ENCODE data around the gene ATP6AP1.

DNA sequence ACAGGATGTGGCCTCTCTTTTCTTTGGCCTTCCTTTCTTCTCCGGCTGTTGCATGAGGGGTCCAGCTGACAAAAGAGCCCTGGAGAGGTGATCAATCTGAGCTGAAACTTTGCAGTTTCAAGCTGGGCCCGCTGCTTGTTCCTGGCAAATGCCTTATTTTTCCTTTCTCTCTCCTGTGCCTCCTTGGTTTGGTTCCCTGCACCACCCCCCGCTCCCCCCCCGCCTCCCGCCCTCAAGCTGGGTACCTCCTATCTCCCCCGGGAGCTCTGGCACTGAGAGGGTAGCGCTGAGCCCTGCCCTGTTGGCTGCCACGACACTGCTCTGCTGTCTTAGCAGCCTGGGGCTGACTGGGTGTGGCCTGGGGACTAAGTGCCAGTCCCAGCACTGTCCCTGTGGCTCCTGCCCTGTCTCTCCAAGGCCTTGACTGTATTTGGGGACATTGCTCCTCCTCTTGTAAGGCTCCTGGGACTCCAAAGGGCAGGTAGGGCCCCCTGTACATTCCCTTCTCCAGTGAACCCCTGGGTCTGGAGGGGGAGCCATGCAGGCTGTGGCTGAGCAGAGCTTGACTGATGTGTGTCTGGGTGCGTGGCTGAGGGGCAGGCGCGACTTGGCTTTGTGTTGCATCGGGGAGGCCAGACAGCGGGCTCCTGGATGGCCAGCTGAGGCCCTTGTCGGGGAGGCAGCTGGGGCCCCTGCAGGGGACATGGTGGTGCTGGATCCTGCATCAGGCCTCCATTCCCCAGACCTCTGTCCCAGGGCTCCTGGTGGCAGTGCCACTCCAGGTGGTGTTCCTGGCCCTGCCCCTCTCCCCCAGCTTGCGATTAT lies 30.7 kb downstream of the ATP6AP1 start:
- TF ChIP-seq EZH2 (IDR thresholded peaks at IDR 0.05; ENCODE audit: low read length, missing control alignments) (no peak), CTCF (conservative IDR thresholded peaks at IDR 0.05 in 1 of 2, IDR thresholded peaks at IDR 0.05 in 1 of 2; ENCODE audit: low read depth in 1 of 2, low read length in 2 of 2) (no peak)
